GM12878 (cell line): Measurements from ENCODE around the gene NDE1. TPM values are rescaled to one million over a fixed set of nuclear protein-coding genes. Genes with fewer than 3 reads are reported as not detected.

Source experiments
- ATAC-seq: fragments of 200-7000 bp; cut with Tn5 transposase; 3 replicates; pipeline ENCODE4 v1.9.1; 2020; ENCODE audit warnings: mild to moderate bottlenecking, moderate library complexity
- BruUV-seq: library from RNA; stranded (reverse); fragments of 400-500 nt; replicated peaks from 2 replicates; lab custom pipeline; 2021; lab: Mats Ljungman, UMichigan
- CTCF ChIA-PET: fragments of 300-600 bp; sonication (Branson Sonifier 250); formaldehyde crosslinking; extraction: SDS; loops from one replicate; lab custom pipeline; 2021; ENCODE audit warnings: inconsistent platforms; lab: Yijun Ruan, JAX
- POLR2A ChIA-PET: fragments of 350-600 bp; formaldehyde crosslinking; extraction: SDS; loops from one replicate; lab custom pipeline; 2021; ENCODE audit warnings: inconsistent platforms; lab: Charles Lee
- RAD21 ChIA-PET: fragments of 300-600 bp; sonication (Branson Sonifier 250); formaldehyde crosslinking; loops from one replicate; lab custom pipeline; 2023; ENCODE audit warnings: antibody characterized with exemption; ENCODE audit not compliant: unreplicated experiment; lab: Charles Lee
- SMC1A ChIA-PET: fragments of 300-600 bp; sonication (Branson Sonifier 250); formaldehyde crosslinking; loops from one replicate; lab custom pipeline; 2023; ENCODE audit not compliant: unreplicated experiment, uncharacterized antibody; lab: Charles Lee
- DNase-seq: peaks from one replicate; pipeline ENCODE4 v3.0.0-alpha.2; 2011; ENCODE audit warnings: low read depth, low spot score
- FAIRE-seq: peaks from 3 replicates; lab custom pipeline; 2011; peaks lifted over from hg19 to GRCh38; lab: Jason Lieb, UNC
- H2AFZ ChIP-seq: 2 replicates; pipeline ENCODE4 v1.6.0; 2011; ENCODE audit warnings: low read depth, low read length, control low read depth; ENCODE audit not compliant: control insufficient read depth
- H3K27ac ChIP-seq: 2 replicates; pipeline ENCODE4 v1.5.1; 2011; ENCODE audit warnings: control low read depth; ENCODE audit not compliant: control insufficient read depth, insufficient read depth
- H3K27me3 ChIP-seq, 2 experiments: replicated peaks in 1 of 2; 2 replicates each; pipeline versions ENCODE4 v1.6.0 to v1.6.1; 2011; ENCODE audit warnings: low read length in 1 of 2; ENCODE audit not compliant: control insufficient read depth in 2 of 2, insufficient read depth in 2 of 2
- H3K36me3 ChIP-seq, 2 experiments: 2 replicates each; pipeline ENCODE4 v1.5.1; 2011; ENCODE audit warnings: low read length in 1 of 2; ENCODE audit not compliant: control insufficient read depth in 2 of 2, insufficient read depth in 2 of 2
- H3K4me1 ChIP-seq: 2 replicates; pipeline ENCODE4 v1.6.1; 2011; ENCODE audit warnings: mild to moderate bottlenecking, low read length, moderate library complexity, mixed read lengths; ENCODE audit not compliant: control insufficient read depth, insufficient read depth
- H3K4me2 ChIP-seq: 2 replicates; pipeline ENCODE4 v1.6.0; 2011; ENCODE audit warnings: control low read depth; ENCODE audit not compliant: control insufficient read depth, insufficient read depth
- H3K4me3 ChIP-seq: fragments of 200-600 bp; sonication (generic); 2 replicates; pipeline ENCODE4 v1.5.1; 2016
- H3K79me2 ChIP-seq: 2 replicates; pipeline ENCODE4 v1.6.0; 2011; ENCODE audit warnings: low read length; ENCODE audit not compliant: control insufficient read depth, insufficient read depth
- H3K9ac ChIP-seq: 2 replicates; pipeline ENCODE4 v1.8.0; 2011; ENCODE audit warnings: low read length, control low read depth, mixed read lengths; ENCODE audit not compliant: control insufficient read depth, insufficient read depth
- H3K9me3 ChIP-seq: replicated peaks from 3 replicates; pipeline ENCODE4 v1.5.1; 2011; ENCODE audit warnings: mild to moderate bottlenecking, low read length; ENCODE audit not compliant: control insufficient read depth, insufficient read depth
- H4K20me1 ChIP-seq: 2 replicates; pipeline ENCODE4 v1.6.0; 2011; ENCODE audit not compliant: control insufficient read depth, insufficient read depth
- CREM ChIP-seq: IDR thresholded peaks from 2 replicates; pipeline ENCODE4 v1.6.1; 2014; ENCODE audit warnings: antibody characterized with exemption, low read depth
- FOXK2 ChIP-seq: fragments of 450-650 bp; IDR thresholded peaks from 2 replicates; pipeline ENCODE4 v1.6.1; 2017; ENCODE audit warnings: mild to moderate bottlenecking, moderate library complexity
- MEF2A ChIP-seq: IDR thresholded peaks from 2 replicates; pipeline ENCODE4 v1.6.1; 2011; ENCODE audit warnings: low read depth, mild to moderate bottlenecking, low read length, moderate library complexity; ENCODE audit not compliant: insufficient read depth
- MYC ChIP-seq: IDR thresholded peaks from 2 replicates; pipeline ENCODE4 v1.6.1; 2011; ENCODE audit warnings: mild to moderate bottlenecking, low read length, moderate library complexity, inconsistent platforms; ENCODE audit not compliant: insufficient read depth, insufficient replicate concordance, insufficient read length, severe bottlenecking
- RAD21 ChIP-seq: IDR thresholded peaks from 2 replicates; pipeline ENCODE4 v1.6.1; 2011; ENCODE audit warnings: mild to moderate bottlenecking, low read depth, low read length, moderate library complexity; ENCODE audit not compliant: insufficient read depth
- SIN3A ChIP-seq: IDR thresholded peaks from 2 replicates; pipeline ENCODE4 v1.6.1; 2012; ENCODE audit warnings: low read depth, low read length, improper control_type of control experiment
- SUPT20H ChIP-seq: IDR thresholded peaks from 2 replicates; pipeline ENCODE4 v1.6.1; 2011; ENCODE audit warnings: low read depth, mild to moderate bottlenecking, low read length, moderate library complexity, borderline replicate concordance; ENCODE audit not compliant: control insufficient read depth
- WGBS: methylation state at CpG from one replicate; pipeline ENCODE4 v1.1.6; 2016; ENCODE audit warnings: low lambda C conversion rate; ENCODE audit not compliant: insufficient replicate concordance, insufficient coverage; ENCODE audit errors: missing lambda C conversion rate; 5-methylcytosine and 5-hydroxymethylcytosine counted together
- in situ Hi-C: fragments of 300-500 bp; cut with MboI; formaldehyde crosslinking; loops from 9 replicates; pipeline ENCODE4 v1.14.3; 2018; ENCODE audit warnings: mixed read lengths
- intact Hi-C: fragments of 100-400 bp; cut with micrococcal nuclease; formaldehyde crosslinking; loops from one replicate; pipeline ENCODE4 v1.14.2; 2022; ENCODE audit not compliant: unreplicated experiment
- polyA plus RNA-seq, 11 experiments: library from polyadenylated mRNA; depleted of rRNA in 4 of 11; unstranded in 6 of 11; stranded (reverse) in 5 of 11; fragments of >200 nt; fragmentation: Nextera tagmentation in 4 of 11; fragmentation: Illumina TruSeq in 1 of 11; extraction: Ambion mirVana in 4 of 11; extraction: Trizol in 1 of 11; gene quantifications; 1 replicate in 1 of 11; 2 replicates in 10 of 11; pipeline versions ENCODE4 v1.2.1 to v1.2.3, GENCODE V29; 2011 to 2016; ENCODE audit warnings: inconsistent platforms in 2 of 11, missing spikeins in 2 of 11, low read depth in 1 of 11
- total RNA-seq, 4 experiments: library from RNA; depleted of rRNA in 3 of 4; stranded (reverse); fragments of >200 nt in 3 of 4; fragmentation: Illumina TruSeq in 1 of 4; extraction: Trizol in 1 of 4; gene quantifications; 2 replicates each; pipeline versions ENCODE4 v1.2.1 to v1.2.3, GENCODE V29; 2013 to 2021
- TF ChIP-seq, protein P1 (sequence below): IDR thresholded peaks from 2 replicates; pipeline ENCODE4 v1.6.1; 2012; ENCODE audit warnings: low read length, inconsistent platforms

NDE1 gene
- total and polyA plus RNA-seq, 10 of the 15 experiments (the other 5 are each of a cell fraction or from before 2014, with no cell fraction given), result 5.7 to 148 (median 87.8) TPM

DNA sequence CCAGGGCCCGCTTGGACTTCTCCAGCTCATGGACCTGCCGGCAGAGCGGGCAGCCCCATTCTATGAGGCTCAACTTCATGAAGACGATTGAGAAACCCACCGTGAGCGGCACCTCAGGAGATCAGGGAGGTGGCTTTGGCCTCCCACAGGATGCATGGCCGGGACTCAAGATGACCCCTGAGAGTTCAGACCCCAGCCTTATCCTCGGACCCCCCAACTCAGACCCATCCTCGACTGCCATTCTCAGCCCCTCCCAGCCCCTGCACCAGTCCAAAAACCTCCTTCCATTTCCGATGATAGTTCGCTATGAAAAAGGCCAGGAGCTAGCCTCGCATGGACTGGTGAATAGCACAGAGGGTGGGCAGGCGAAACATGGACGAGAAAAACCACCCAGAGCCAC lies 71.0 kb downstream of the NDE1 start:
- 98% methylated on average over 14 of the region's 14 CpGs for WGBS
- FAIRE-seq, result no peak
- Histone ChIP-seq H2AFZ (no peak overlapping the region), H3K4me1 (no peaks in the 10 kb centered on the region)
- ATAC-seq, result no peak
- RAD21 ChIA-PET, result no interaction called here
- CTCF ChIA-PET, result interaction anchor here (0.6 kb wide), 1 partner anchor 16 kb away, joined by 3 read pairs; no protein-coding TSS in a partner anchor
- no peak for TF ChIP-seq MEF2A
- TF ChIP-seq FOXK2, result no peak
- no peak for TF ChIP-seq RAD21
- no peak for TF ChIP-seq SIN3A
- TF ChIP-seq CREM, result no peak
- TF ChIP-seq, protein P1, sequence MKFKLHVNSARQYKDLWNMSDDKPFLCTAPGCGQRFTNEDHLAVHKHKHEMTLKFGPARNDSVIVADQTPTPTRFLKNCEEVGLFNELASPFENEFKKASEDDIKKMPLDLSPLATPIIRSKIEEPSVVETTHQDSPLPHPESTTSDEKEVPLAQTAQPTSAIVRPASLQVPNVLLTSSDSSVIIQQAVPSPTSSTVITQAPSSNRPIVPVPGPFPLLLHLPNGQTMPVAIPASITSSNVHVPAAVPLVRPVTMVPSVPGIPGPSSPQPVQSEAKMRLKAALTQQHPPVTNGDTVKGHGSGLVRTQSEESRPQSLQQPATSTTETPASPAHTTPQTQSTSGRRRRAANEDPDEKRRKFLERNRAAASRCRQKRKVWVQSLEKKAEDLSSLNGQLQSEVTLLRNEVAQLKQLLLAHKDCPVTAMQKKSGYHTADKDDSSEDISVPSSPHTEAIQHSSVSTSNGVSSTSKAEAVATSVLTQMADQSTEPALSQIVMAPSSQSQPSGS, result no peak
- no peak for TF ChIP-seq SUPT20H
- no peak for TF ChIP-seq MYC
- TF ChIP-seq, all 136 proteins: peak for 0
- no peak overlapping the region for H3K9ac ChIP-seq
- peaks cover 12 to 21% of the 10 kb centered on the region in 2 experiments; a peak in 3 of 4 replicates for H3K36me3 ChIP-seq
- no peaks in the 10 kb centered on the region for H4K20me1 ChIP-seq
- no peaks in the 10 kb centered on the region for H3K79me2 ChIP-seq
- no peak for DNase-seq
- ChIA-PET SMC1A (interaction anchor here (0.7 to 1.0 kb wide), 2 partner anchors 10 to 12 kb away, joined by 3 read pairs; no protein-coding TSS in a partner anchor), POLR2A (no interaction called here)
- BruUV-seq, result no TSS peak
- intact Hi-C loops, result no loop called here
- in situ Hi-C loops, result no loop called here
- no peaks in the 10 kb centered on the region for H3K27me3 ChIP-seq
- H3K4me2 ChIP-seq, result no peak overlapping the region
- no peaks in the 10 kb centered on the region for H3K9me3 ChIP-seq
- no peak overlapping the region for H3K27ac ChIP-seq
- H3K4me3 ChIP-seq, result no peak overlapping the region
